Osteoblast (primary cell): ENCODE results near the gene ATP9A. TPM values are rescaled to one million over a fixed set of nuclear protein-coding genes. Genes with fewer than 3 reads are reported as not detected.

Source experiments
- DNase-seq: peaks from one replicate; pipeline ENCODE4 v3.0.0; 2011; ENCODE audit warnings: low spot score, mixed read lengths; ENCODE audit not compliant: insufficient read length; ENCODE audit errors: missing footprints
- H2AFZ ChIP-seq: 2 replicates; pipeline ENCODE4 v1.6.0; 2011; ENCODE audit warnings: mild to moderate bottlenecking, low read length
- H3K27ac ChIP-seq: 2 replicates; pipeline ENCODE4 v1.5.1; 2011; ENCODE audit warnings: mild to moderate bottlenecking, low read depth, low read length, moderate library complexity
- H3K27me3 ChIP-seq: 2 replicates; pipeline ENCODE4 v1.6.0; 2012; ENCODE audit warnings: mild to moderate bottlenecking, control low read depth, inconsistent platforms, low read length, moderate library complexity; ENCODE audit not compliant: insufficient read depth
- H3K36me3 ChIP-seq: 2 replicates; pipeline ENCODE4 v1.5.1; 2011; ENCODE audit warnings: mild to moderate bottlenecking, low read length, control low read depth, moderate library complexity; ENCODE audit not compliant: insufficient read depth
- H3K4me1 ChIP-seq: 2 replicates; pipeline ENCODE4 v1.5.1; 2011; ENCODE audit warnings: mild to moderate bottlenecking, low read length, control low read depth, moderate library complexity; ENCODE audit not compliant: insufficient read depth
- H3K4me2 ChIP-seq: 2 replicates; pipeline ENCODE4 v1.6.0; 2011; ENCODE audit warnings: mild to moderate bottlenecking, low read length; ENCODE audit not compliant: insufficient read depth
- H3K4me3 ChIP-seq: fragments of 200-600 bp; sonication (generic); 3 replicates; pipeline ENCODE4 v1.5.1; 2012; ENCODE audit warnings: mild to moderate bottlenecking, low read length, inconsistent platforms; ENCODE audit not compliant: insufficient read depth
- H3K79me2 ChIP-seq: 2 replicates; pipeline ENCODE4 v1.6.0; 2012; ENCODE audit warnings: mild to moderate bottlenecking, low read length, control low read depth, inconsistent platforms; ENCODE audit not compliant: insufficient read depth
- H3K9me3 ChIP-seq: 2 replicates; pipeline ENCODE4 v1.5.1; 2011; ENCODE audit warnings: low read depth, low read length, control low read depth
- H4K20me1 ChIP-seq: 2 replicates; pipeline ENCODE4 v1.6.0; 2012; ENCODE audit warnings: mild to moderate bottlenecking, low read length, control low read depth; ENCODE audit not compliant: insufficient read depth
- total RNA-seq: library from RNA; depleted of rRNA; stranded (reverse); fragments of >200 nt; gene quantifications from 2 replicates; pipeline ENCODE4 v1.2.3, GENCODE V29; 2012
- TF ChIP-seq, protein P1 (sequence below): IDR thresholded peaks from 2 replicates; pipeline ENCODE4 v1.5.1; 2011; ENCODE audit warnings: mild to moderate bottlenecking, low read depth, low read length, moderate library complexity; ENCODE audit errors: extremely low read depth

The ATP9A gene
- total RNA-seq, 1 donor = 48.9 TPM

DNA sequence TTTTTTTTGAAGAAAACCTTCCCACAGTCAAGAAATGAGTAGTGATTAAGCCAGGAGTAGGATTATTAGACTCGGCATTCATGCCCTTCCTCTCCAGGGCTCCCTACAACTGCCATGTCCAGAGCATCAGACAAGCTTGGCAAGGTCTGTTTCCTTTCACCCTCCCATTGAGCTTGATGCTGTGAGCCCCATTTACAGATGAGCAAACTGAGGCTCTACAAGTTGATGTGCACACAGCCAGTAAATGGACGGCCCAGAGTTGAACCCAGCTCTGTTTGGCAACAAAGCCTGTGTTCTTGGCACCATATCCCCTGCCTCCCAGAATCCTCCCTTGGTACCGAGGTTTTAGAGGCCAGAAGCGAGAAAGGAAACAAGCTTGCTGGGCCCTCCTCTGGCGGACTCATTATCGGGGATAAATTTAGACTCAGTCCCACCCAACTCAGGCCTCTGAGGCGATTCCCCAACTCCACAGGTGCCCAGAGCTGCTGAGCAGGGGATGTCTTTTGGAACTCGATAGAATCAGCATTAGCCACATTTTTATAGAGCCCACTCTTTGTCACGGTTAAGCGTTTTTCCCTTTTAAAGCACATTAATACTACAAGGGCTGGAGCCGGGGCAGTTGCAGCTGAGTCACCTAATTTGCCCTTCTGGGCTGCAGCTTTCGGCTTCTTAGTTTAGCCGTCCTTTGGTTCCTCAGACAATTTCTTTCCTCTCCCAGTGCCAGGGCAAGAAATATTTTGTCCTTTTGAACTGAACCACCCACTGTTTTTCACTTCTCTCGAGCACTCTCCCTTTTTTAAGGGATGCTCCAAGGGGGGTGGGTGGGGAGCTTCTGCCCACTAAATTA lies 202.7 kb downstream of the ATP9A start:
- H3K79me2 ChIP-seq = no peaks in the 10 kb centered on the region
- peak overlapping the region; percentile 54 for H3K4me3 ChIP-seq
- no peaks in the 10 kb centered on the region for H4K20me1 ChIP-seq
- TF ChIP-seq, protein P1, sequence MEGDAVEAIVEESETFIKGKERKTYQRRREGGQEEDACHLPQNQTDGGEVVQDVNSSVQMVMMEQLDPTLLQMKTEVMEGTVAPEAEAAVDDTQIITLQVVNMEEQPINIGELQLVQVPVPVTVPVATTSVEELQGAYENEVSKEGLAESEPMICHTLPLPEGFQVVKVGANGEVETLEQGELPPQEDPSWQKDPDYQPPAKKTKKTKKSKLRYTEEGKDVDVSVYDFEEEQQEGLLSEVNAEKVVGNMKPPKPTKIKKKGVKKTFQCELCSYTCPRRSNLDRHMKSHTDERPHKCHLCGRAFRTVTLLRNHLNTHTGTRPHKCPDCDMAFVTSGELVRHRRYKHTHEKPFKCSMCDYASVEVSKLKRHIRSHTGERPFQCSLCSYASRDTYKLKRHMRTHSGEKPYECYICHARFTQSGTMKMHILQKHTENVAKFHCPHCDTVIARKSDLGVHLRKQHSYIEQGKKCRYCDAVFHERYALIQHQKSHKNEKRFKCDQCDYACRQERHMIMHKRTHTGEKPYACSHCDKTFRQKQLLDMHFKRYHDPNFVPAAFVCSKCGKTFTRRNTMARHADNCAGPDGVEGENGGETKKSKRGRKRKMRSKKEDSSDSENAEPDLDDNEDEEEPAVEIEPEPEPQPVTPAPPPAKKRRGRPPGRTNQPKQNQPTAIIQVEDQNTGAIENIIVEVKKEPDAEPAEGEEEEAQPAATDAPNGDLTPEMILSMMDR = no peak
- peak overlapping the region; percentile 77 for H3K4me2 ChIP-seq
- no peaks in the 10 kb centered on the region for H3K36me3 ChIP-seq
- peaks cover 39% of the 10 kb centered on the region for H3K4me1 ChIP-seq
- peaks cover 9% of the 10 kb centered on the region for H3K27me3 ChIP-seq
- peak overlapping the region; percentile 9 for H3K27ac ChIP-seq
- no peak for DNase-seq
- peak overlapping the region; percentile 23 for H2AFZ ChIP-seq
- H3K9me3 ChIP-seq = no peaks in the 10 kb centered on the region

- Histone ChIP-seq H3K27ac (peak overlapping the region; percentile 91), H4K20me1 (no peaks in the 10 kb centered on the region), H3K4me2 (peak overlapping the region; percentile 93), H3K79me2 (no peaks in the 10 kb centered on the region), H3K36me3 (no peaks in the 10 kb centered on the region), H3K4me3 (peak overlapping the region; percentile 80), H2AFZ (no peak overlapping the region), H3K27me3 (peaks cover 20% of the 10 kb centered on the region), H3K9me3 (no peaks in the 10 kb centered on the region), H3K4me1 (peaks cover 44% of the 10 kb centered on the region)
- TF ChIP-seq, protein P1 = no peak
- peak; percentile 82 for DNase-seq
Observed at GRCh38 chr20:51563486-51564332, 204.5 kb downstream of the ATP9A start.

GRCh38 chr20:51563174-51563485 lies 205.1 kb downstream of the ATP9A start:
- TF ChIP-seq, protein P1 = no peak
- Histone ChIP-seq H3K4me1 (peaks cover 44% of the 10 kb centered on the region), H3K4me2 (peak overlapping the region; percentile 93), H3K27me3 (peaks cover 18% of the 10 kb centered on the region), H4K20me1 (no peaks in the 10 kb centered on the region), H3K4me3 (peak overlapping the region; percentile 80), H3K9me3 (no peaks in the 10 kb centered on the region), H3K79me2 (no peaks in the 10 kb centered on the region), H3K27ac (peak overlapping the region; percentile 91), H2AFZ (peak overlapping the region; percentile 26), H3K36me3 (no peaks in the 10 kb centered on the region)
- DNase-seq = no peak
